ENCODE measurements around the gene ABI3BP.

ABI3BP gene

GRCh38 chr3:100833483-100833882 is 159.7 kb downstream of the ABI3BP start:
- DNase-seq (ENCODE audit: low read depth in 2 of 2) = no peak

GRCh38 chr3:100831629-100832028 is 161.6 kb downstream of the ABI3BP start:
- DNase-seq (ENCODE audit: low read depth in 2 of 2) = no peak

GRCh38 chr3:100830931-100831330 is 162.3 kb downstream of the ABI3BP start:
- no peak for DNase-seq (ENCODE audit: low read depth in 2 of 2)

GRCh38 chr3:100825574-100825973 is 167.6 kb downstream of the ABI3BP start:
- no peak for DNase-seq (ENCODE audit: low read depth in 2 of 2)

GRCh38 chr3:100815583-100815982 is 177.6 kb downstream of the ABI3BP start:
- DNase-seq (ENCODE audit: low read depth in 2 of 2) = no peak

GRCh38 chr3:100813828-100814227 is 179.4 kb downstream of the ABI3BP start:
- DNase-seq (ENCODE audit: low read depth in 2 of 2) = no peak

- no peak for DNase-seq (ENCODE audit: low read depth in 2 of 2)
Measured at GRCh38 chr3:100811779-100812507, 181.3 kb downstream of the ABI3BP start.

- DNase-seq (ENCODE audit: low read depth in 2 of 2) = peak; percentile 91 to 93
Measured at GRCh38 chr3:100810671-100811070, 182.6 kb downstream of the ABI3BP start.

- DNase-seq (ENCODE audit: low read depth in 2 of 2) = no peak
Measured at GRCh38 chr3:100804631-100805030, 188.6 kb downstream of the ABI3BP start.

- DNase-seq (ENCODE audit: low read depth in 2 of 2) = peak in 1 of 2 experiments; percentile 33
Measured at GRCh38 chr3:100803711-100804110, 189.5 kb downstream of the ABI3BP start.

GRCh38 chr3:100802126-100802525 is 191.1 kb downstream of the ABI3BP start:
- DNase-seq (ENCODE audit: low read depth in 2 of 2) = peak in 1 of 2 experiments; percentile 38

GRCh38 chr3:100798012-100798411 is 195.2 kb downstream of the ABI3BP start:
- peak in 1 of 2 experiments; percentile 63 for DNase-seq (ENCODE audit: low read depth in 2 of 2)

- DNase-seq (ENCODE audit: low read depth in 2 of 2) = no peak
Measured at GRCh38 chr3:100796556-100796955, 196.7 kb downstream of the ABI3BP start.

- DNase-seq (ENCODE audit: low read depth in 2 of 2) = no peak
Measured at GRCh38 chr3:100789579-100789978, 203.6 kb downstream of the ABI3BP start.

GRCh38 chr3:100783619-100784018 is 209.6 kb downstream of the ABI3BP start:
- no peak for DNase-seq (ENCODE audit: low read depth in 2 of 2)

GRCh38 chr3:100782906-100783305 is 210.3 kb downstream of the ABI3BP start:
- DNase-seq (ENCODE audit: low read depth in 2 of 2) = peak in 1 of 2 experiments; percentile 24

- DNase-seq (ENCODE audit: low read depth in 2 of 2) = no peak
Measured at GRCh38 chr3:100782348-100782747, 210.9 kb downstream of the ABI3BP start.

GRCh38 chr3:100781301-100781700 is 211.9 kb downstream of the ABI3BP start:
- peak; percentile 68 to 69 for DNase-seq (ENCODE audit: low read depth in 2 of 2)

GRCh38 chr3:100780071-100780622 is 213.1 kb downstream of the ABI3BP start:
- DNase-seq (ENCODE audit: low read depth in 2 of 2) = no peak

- no peak for DNase-seq (ENCODE audit: low read depth in 2 of 2)
Measured at GRCh38 chr3:100779480-100779879, 213.7 kb downstream of the ABI3BP start.

- peak; percentile 31 to 50 for DNase-seq (ENCODE audit: low read depth in 2 of 2)
Measured at GRCh38 chr3:100777271-100777670, 215.9 kb downstream of the ABI3BP start.

GRCh38 chr3:100776746-100777145 is 216.5 kb downstream of the ABI3BP start:
- DNase-seq (ENCODE audit: low read depth in 2 of 2) = no peak

- DNase-seq (ENCODE audit: low read depth in 2 of 2) = no peak
Measured at GRCh38 chr3:100776097-100776729, 217.0 kb downstream of the ABI3BP start.

Data from fibroblast of skin of left biceps (primary cell).